ENCODE data around the gene FAM199X.
"Not testable (repeated sequence)": the region's sequence is repeated elsewhere in the genome, so short reads cannot be mapped to it uniquely, and the experiment has no call there.

FAM199X gene

GRCh38 chrX:104193485-104193884, 27.2 kb downstream of the FAM199X start:
- FAIRE-seq: no peak

GRCh38 chrX:104195013-104195412, 28.8 kb downstream of the FAM199X start:
- no peak for FAIRE-seq

GRCh38 chrX:104195489-104196084, 29.3 kb downstream of the FAM199X start:
- FAIRE-seq: peak; percentile 30

GRCh38 chrX:104205548-104205947, 39.3 kb downstream of the FAM199X start:
- FAIRE-seq: no peak

- FAIRE-seq: no peak
These were observed 44.9 kb downstream of the FAM199X start for GRCh38 chrX:104211187-104211586.

GRCh38 chrX:104230060-104230459, 63.8 kb downstream of the FAM199X start:
- FAIRE-seq: not testable (repeated sequence)

Measured in islet of Langerhans (tissue), 1 donor.